Upper lobe of left lung (tissue), 4 donors: ENCODE results near the gene SLC11A2.

ENCODE experiments used
- POLR2AphosphoS5 ChIP-seq, 2 donors: sonication (generic); formaldehyde crosslinking; IDR thresholded peaks; one replicate each; pipeline ENCODE4 v1.5.1; 2017; ENCODE audit warnings: antibody characterized with exemption in 2 of 2
- TF ChIP-seq, protein P1 (sequence below), 6 experiments: fragments of 450-650 bp in 4 of 6; fragments of 200-600 bp in 2 of 6; sonication (generic) in 2 of 6; IDR thresholded peaks; one replicate each; pipeline ENCODE4 v1.5.1; 2016 to 2019; ENCODE audit warnings: antibody characterized with exemption in 6 of 6

DNA sequence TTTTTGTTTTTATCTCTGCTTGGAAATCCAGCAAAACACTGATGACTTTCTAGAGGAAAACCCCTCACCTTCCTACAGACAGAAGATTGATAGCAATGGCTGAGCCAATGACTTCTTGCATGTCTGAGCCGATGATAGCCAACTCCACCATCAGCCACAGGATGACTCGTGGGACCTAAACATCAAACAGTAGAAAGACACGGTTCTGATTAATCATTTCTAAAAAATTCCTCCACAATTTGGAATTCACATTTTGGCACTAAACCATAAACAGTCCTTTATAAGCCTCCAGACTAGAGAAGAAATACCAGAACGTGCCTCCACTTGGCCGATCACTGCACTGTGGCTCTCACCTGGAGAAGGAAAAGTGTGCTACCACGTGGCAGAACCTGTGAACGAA is 25.9 kb downstream of the SLC11A2 start:
- TF ChIP-seq, protein P1, sequence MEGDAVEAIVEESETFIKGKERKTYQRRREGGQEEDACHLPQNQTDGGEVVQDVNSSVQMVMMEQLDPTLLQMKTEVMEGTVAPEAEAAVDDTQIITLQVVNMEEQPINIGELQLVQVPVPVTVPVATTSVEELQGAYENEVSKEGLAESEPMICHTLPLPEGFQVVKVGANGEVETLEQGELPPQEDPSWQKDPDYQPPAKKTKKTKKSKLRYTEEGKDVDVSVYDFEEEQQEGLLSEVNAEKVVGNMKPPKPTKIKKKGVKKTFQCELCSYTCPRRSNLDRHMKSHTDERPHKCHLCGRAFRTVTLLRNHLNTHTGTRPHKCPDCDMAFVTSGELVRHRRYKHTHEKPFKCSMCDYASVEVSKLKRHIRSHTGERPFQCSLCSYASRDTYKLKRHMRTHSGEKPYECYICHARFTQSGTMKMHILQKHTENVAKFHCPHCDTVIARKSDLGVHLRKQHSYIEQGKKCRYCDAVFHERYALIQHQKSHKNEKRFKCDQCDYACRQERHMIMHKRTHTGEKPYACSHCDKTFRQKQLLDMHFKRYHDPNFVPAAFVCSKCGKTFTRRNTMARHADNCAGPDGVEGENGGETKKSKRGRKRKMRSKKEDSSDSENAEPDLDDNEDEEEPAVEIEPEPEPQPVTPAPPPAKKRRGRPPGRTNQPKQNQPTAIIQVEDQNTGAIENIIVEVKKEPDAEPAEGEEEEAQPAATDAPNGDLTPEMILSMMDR (IDR thresholded peaks at IDR 0.05), result no peak
- no peak for TF ChIP-seq POLR2AphosphoS5 (IDR thresholded peaks at IDR 0.05)
